Pancreas (tissue), 10 donors: ENCODE measurements around the gene RAD23A. TPM values are rescaled to one million over a fixed set of nuclear protein-coding genes. Genes with fewer than 3 reads are reported as not detected.

Experiments
- ATAC-seq, 4 donors: fragments of 200-7000 bp; cut with Tn5 transposase; one replicate each; pipeline versions ENCODE4 v1.8.0 to v1.9.1; 2020; ENCODE audit warnings: mild to moderate bottlenecking in 4 of 4, moderate library complexity in 4 of 4
- DNase-seq, 6 donors: peaks; one replicate each; pipeline ENCODE4 v3.0.0-alpha.2; 2020
- FAIRE-seq: peaks from 2 replicates; lab custom pipeline; 2012; peaks lifted over from hg19 to GRCh38; lab: Jason Lieb, UNC
- H3K27ac ChIP-seq, 4 donors: fragments of 200-600 bp; sonication (generic); 1 replicate in 3 of 4; 2 replicates in 1 of 4; pipeline versions ENCODE4 v1.5.0 to v1.8.0; 2020
- H3K27me3 ChIP-seq, 4 donors: fragments of 200-600 bp; one replicate each; pipeline ENCODE4 v1.8.0; 2021
- H3K36me3 ChIP-seq, 3 donors: fragments of 200-600 bp; sonication (generic) in 1 of 3; one replicate each; pipeline versions ENCODE4 v1.5.0 to v1.8.0; 2020 to 2021
- H3K4me1 ChIP-seq, 3 donors: fragments of 200-600 bp; one replicate each; pipeline ENCODE4 v1.8.0; 2021
- H3K4me3 ChIP-seq, 4 donors: fragments of 200-600 bp; sonication (generic) in 2 of 4; one replicate each; pipeline versions ENCODE4 v1.5.0 to v1.8.0; 2020 to 2021
- H3K9me3 ChIP-seq, 4 donors: fragments of 200-600 bp; one replicate each; pipeline ENCODE4 v1.8.0; 2021
- CTCF ChIP-seq, 4 donors: fragments of 200-600 bp; sonication (generic) in 3 of 4; IDR thresholded peaks; one replicate each; pipeline versions ENCODE4 v1.5.0 to v1.8.0; 2021; ENCODE audit warnings: antibody characterized with exemption in 4 of 4
- WGBS, 2 donors: extraction: QIAGEN DNeasy Blood & Tissue Kit; methylation state at CpG; one replicate each; pipeline ENCODE4 v1.1.7; 2013; 5-methylcytosine and 5-hydroxymethylcytosine counted together
- intact Hi-C, 3 donors: fragments of 100-400 bp; cut with DNase I; formaldehyde crosslinking; loops; one replicate each; pipeline versions ENCODE4 v1.11.1 to v1.14.2; 2022
- polyA plus RNA-seq, 2 donors: library from polyadenylated mRNA; stranded (reverse); fragments of 200-250 nt; gene quantifications; one replicate each; pipeline ENCODE4 v1.2.3, GENCODE V29; 2013
- total RNA-seq, 6 donors: library from RNA; stranded (reverse); fragmentation: NEBNext Ultra II Directional in 4 of 6; extraction: Animal tissue kit (Norgen Biotek cat#: 25700) in 4 of 6; gene quantifications; one replicate each; pipeline versions ENCODE4 v1.2.1 to v1.2.4, GENCODE V29; 2021 to 2023
- donor health status: healthy with polysubstance abuse.
- donor health status: DM: no; HTN: no; CAD: no; lungs with moderate emphysema.
- donor health status: DM: no; HTN: no; CAD: no.
- donor health status: control.
- donor health status: control.
- donor health status: Bipolar disorder and iron deficiency.
- donor health status: DM: yes; HTN: yes; CAD: no.
- donor health status: DM: no; HTN: no; CAD: no.
- donor health status: DM: no; HTN: no; CAD: no.
- donor health status: DM: yes; HTN: yes; CAD: no.

Gene RAD23A
- total and polyA plus RNA-seq, 8 donors = 35.0 to 99.1 (median 46.8) TPM

DNA sequence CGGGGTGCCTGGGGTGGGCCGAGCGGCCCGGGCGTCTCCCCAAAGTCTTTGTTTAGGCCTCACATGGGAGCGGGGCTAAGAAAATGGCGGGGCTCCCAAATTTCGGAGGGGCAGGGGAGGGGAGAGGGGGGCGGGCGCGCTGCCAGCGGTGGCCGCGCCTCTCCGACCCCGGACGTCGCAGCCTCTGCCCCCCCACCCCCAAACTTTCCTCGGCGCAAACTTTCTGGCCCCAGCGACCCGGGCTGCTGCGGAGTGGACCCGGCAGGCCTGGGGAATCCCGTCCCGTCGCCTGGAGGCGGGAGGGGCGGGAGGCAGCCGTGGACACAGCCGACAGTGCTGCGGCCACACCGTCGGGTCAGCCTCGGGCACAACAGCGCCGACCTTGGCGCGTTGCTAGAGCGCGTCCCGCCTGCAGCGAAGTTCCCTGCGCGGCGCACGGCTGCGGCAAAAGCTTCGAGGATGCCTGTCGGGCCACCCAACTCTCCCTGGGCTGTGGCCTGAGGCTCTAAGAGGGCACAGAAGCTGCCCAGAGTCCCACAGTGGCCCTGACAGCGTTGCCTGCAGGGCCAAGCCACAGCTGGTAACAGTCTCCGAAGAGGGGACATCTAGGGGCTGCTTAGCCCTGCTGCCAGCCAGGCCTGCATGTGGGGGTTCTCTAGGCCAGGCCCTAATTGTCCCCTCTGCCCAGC, 50.9 kb downstream of the RAD23A start:
- no peaks in the 10 kb centered on the region for H3K9me3 ChIP-seq
- no peaks in the 10 kb centered on the region for H3K27me3 ChIP-seq
- WGBS, 2 donors = 3 to 4% methylated on average over 27 to 52 of the region's 52 CpGs
- intact Hi-C loops = no loop called here
- H3K4me1 ChIP-seq = peaks cover 0 to 5% (median 0%) of the 10 kb centered on the region in 3 donors
- ATAC-seq (peak; percentile 63 to 78 (median 70)), DNase-seq (peak; percentile 46 to 85 (median 64)), FAIRE-seq (no peak)
- TF ChIP-seq CTCF (IDR thresholded peaks at IDR 0.05) = no peak
- H3K4me3 ChIP-seq = peak overlapping the region; percentile 57 to 72 (median 66)
- H3K36me3 ChIP-seq = no peaks in the 10 kb centered on the region
- H3K27ac ChIP-seq = peak overlapping the region; percentile 32 to 68 (median 62)

DNA sequence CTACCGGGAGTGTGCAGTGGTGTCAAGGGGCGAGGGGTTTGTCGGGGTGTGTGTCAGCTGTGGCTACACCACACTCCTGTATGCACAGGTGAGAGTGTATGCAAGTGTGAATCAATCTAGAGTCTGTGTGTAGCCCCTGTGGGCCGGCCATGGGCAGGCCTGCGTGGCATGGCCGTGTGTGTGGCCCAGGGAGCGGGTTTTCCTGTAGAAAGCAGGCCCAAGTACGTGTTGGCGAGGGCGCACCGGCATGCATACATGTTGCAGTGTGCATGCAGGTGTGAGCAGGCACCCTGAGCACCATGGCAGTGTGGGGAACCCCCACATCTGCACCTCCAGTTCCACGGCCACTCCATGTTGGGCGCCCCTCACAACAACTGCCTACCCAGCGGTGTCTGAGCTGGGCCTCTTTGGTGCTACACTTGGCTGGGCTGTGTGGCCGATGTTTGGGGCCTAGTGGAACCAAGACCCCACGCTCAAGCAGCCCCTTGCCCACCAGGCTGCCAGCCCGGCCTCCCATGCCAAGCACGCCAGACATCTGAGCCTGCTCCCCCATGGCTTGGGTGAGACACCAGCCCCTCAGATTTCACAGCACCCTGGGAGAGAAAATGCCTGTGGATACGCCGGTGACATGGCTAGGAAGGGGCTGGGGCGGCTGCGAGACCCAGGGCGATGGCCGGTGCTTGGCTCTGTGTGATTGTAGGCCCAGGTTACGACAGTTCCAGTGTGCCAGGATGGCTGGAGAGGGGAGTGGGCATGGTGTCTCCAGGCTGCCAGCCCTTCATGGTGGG, 51.7 kb downstream of the RAD23A start:
- FAIRE-seq = no peak
- DNase-seq = no peak
- Histone ChIP-seq H3K27ac (peak overlapping the region in 2 of 4 donors; percentile 28 to 68), H3K4me1 (peaks cover 0 to 5% (median 0%) of the 10 kb centered on the region in 3 donors), H3K27me3 (no peaks in the 10 kb centered on the region), H3K36me3 (no peaks in the 10 kb centered on the region), H3K4me3 (peak overlapping the region in 3 of 4 donors; percentile 65 to 72 (median 66)), H3K9me3 (no peaks in the 10 kb centered on the region)
- TF ChIP-seq CTCF (IDR thresholded peaks at IDR 0.05) = no peak
- 92 to 93% methylated on average over 25 of the region's 25 CpGs for WGBS, 2 donors
- ATAC-seq = no peak
- intact Hi-C loops = no loop called here

DNA sequence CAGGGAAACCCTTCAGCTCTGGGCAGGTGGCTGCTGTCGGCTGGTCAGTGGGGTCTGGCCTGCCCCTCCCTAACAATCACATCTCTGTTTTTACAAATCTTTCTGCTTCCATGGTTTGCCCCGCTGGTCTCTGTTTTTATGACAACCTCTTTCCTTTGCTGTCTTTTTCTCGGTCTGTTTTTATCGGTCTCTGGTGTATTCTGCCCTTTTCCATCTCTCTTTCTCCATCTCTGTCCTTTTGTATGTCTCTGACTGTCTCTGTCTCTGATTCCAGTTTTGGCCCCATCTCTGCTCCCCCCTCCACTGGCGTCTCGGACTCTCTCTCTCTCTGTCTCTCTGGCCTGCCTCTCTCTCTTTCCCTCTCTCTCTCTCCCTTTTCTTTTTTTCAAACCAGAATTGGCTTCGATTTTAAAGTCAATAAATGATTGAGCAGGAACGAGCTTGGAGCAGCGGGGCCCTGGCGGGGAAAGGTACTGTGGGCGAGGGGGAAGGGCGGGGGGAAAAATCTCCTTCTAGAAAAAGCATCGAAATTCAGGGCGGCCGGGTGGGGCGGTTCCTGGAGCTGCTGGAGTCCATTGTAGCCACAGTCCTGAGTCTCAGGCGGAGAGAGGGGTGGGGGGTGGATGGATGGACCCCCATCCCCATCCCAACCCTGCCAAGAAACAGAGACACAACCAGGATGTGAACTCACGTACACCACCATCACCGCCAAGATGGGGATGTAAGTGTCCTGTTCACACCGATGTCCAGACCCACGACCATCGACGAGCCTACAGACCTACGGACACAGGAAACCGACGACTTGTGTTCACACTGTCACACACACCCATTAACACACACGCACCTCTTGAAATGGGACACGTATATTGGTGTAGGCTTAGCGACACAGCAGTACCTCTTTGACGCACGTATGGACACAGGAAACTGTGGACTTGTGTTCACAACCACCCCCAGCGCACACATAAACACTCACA, 52.6 kb downstream of the RAD23A start:
- FAIRE-seq (no peak), ATAC-seq (no peak), DNase-seq (no peak)
- H3K27me3 ChIP-seq = no peaks in the 10 kb centered on the region
- no peak for TF ChIP-seq CTCF (IDR thresholded peaks at IDR 0.05)
- WGBS, 2 donors = 83 to 86% methylated on average over 32 of the region's 32 CpGs
- no peak overlapping the region for H3K4me3 ChIP-seq
- H3K36me3 ChIP-seq = no peaks in the 10 kb centered on the region
- intact Hi-C loops = no loop called here
- no peaks in the 10 kb centered on the region for H3K9me3 ChIP-seq
- no peak overlapping the region for H3K27ac ChIP-seq
- peaks cover 0 to 5% (median 0%) of the 10 kb centered on the region in 3 donors for H3K4me1 ChIP-seq

DNA sequence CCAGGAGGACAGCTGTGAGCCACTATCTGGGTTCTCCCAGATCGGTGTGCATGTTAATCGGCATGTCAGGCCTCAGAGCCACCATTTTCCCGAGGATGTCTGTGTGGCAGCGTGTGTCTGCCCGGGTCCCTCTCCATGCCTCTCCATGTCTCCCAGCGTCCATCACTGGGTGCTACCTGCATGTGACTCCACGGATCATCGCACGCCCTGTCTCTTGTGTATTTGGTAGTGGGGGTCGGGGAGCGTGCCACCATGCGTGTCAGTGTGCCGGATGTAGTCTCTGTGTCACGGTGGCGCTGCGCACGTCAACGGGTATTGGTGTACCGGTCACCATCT, 55.5 kb downstream of the RAD23A start:
- intact Hi-C loops = no loop called here
- no peak for TF ChIP-seq CTCF (IDR thresholded peaks at IDR 0.05)
- Histone ChIP-seq H3K27ac (no peak overlapping the region), H3K27me3 (no peaks in the 10 kb centered on the region), H3K9me3 (no peaks in the 10 kb centered on the region), H3K36me3 (no peaks in the 10 kb centered on the region), H3K4me3 (no peak overlapping the region), H3K4me1 (peaks cover 0 to 10% (median 0%) of the 10 kb centered on the region in 3 donors)
- 89 to 94% methylated on average over 19 of the region's 19 CpGs for WGBS, 2 donors
- ATAC-seq (no peak), DNase-seq (no peak), FAIRE-seq (no peak)
